WERI-Rb-1 (cell line): ENCODE results near the gene MAST4.

Experiments
- DNase-seq: peaks from one replicate; pipeline ENCODE4 v3.0.0-alpha.2; 2020
- H3K27ac ChIP-seq: fragments of 250-450 bp; sonication (Bioruptor Pico); 2 replicates; pipeline ENCODE4 v1.5.1; 2020; ENCODE audit warnings: mild to moderate bottlenecking, moderate library complexity
- H3K27me3 ChIP-seq: fragments of 250-450 bp; sonication (Bioruptor Pico); 2 replicates; pipeline ENCODE4 v1.5.1; 2021; ENCODE audit warnings: mild to moderate bottlenecking, low read depth, moderate library complexity; ENCODE audit not compliant: insufficient read depth, severe bottlenecking
- H3K36me3 ChIP-seq: fragments of 250-450 bp; sonication (Bioruptor Pico); 2 replicates; pipeline ENCODE4 v1.5.1; 2020; ENCODE audit warnings: mild to moderate bottlenecking, moderate library complexity
- H3K4me3 ChIP-seq: 2 replicates; pipeline ENCODE4 v1.5.1; 2011; ENCODE audit warnings: low read depth, mild to moderate bottlenecking, control low read depth, low read length
- H3K9me3 ChIP-seq: fragments of 250-450 bp; sonication (Bioruptor Pico); 2 replicates; pipeline ENCODE4 v1.5.1; 2021; ENCODE audit warnings: mild to moderate bottlenecking, moderate library complexity; ENCODE audit not compliant: severe bottlenecking
- TF ChIP-seq, protein P1 (sequence below): IDR thresholded peaks from 2 replicates; pipeline ENCODE4 v1.5.1; 2011; ENCODE audit warnings: low read depth, mild to moderate bottlenecking, control low read depth, inconsistent platforms, low read length

Gene MAST4

GRCh38 chr5:67178966-67179365, 582.8 kb downstream of the MAST4 start:
- H3K36me3 ChIP-seq = no peaks in the 10 kb centered on the region
- H3K9me3 ChIP-seq = no peaks in the 10 kb centered on the region
- H3K27ac ChIP-seq = no peak overlapping the region
- TF ChIP-seq, protein P1, sequence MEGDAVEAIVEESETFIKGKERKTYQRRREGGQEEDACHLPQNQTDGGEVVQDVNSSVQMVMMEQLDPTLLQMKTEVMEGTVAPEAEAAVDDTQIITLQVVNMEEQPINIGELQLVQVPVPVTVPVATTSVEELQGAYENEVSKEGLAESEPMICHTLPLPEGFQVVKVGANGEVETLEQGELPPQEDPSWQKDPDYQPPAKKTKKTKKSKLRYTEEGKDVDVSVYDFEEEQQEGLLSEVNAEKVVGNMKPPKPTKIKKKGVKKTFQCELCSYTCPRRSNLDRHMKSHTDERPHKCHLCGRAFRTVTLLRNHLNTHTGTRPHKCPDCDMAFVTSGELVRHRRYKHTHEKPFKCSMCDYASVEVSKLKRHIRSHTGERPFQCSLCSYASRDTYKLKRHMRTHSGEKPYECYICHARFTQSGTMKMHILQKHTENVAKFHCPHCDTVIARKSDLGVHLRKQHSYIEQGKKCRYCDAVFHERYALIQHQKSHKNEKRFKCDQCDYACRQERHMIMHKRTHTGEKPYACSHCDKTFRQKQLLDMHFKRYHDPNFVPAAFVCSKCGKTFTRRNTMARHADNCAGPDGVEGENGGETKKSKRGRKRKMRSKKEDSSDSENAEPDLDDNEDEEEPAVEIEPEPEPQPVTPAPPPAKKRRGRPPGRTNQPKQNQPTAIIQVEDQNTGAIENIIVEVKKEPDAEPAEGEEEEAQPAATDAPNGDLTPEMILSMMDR = no peak
- no peak for DNase-seq
- H3K27me3 ChIP-seq = no peaks in the 10 kb centered on the region
- no peak overlapping the region for H3K4me3 ChIP-seq

DNA sequence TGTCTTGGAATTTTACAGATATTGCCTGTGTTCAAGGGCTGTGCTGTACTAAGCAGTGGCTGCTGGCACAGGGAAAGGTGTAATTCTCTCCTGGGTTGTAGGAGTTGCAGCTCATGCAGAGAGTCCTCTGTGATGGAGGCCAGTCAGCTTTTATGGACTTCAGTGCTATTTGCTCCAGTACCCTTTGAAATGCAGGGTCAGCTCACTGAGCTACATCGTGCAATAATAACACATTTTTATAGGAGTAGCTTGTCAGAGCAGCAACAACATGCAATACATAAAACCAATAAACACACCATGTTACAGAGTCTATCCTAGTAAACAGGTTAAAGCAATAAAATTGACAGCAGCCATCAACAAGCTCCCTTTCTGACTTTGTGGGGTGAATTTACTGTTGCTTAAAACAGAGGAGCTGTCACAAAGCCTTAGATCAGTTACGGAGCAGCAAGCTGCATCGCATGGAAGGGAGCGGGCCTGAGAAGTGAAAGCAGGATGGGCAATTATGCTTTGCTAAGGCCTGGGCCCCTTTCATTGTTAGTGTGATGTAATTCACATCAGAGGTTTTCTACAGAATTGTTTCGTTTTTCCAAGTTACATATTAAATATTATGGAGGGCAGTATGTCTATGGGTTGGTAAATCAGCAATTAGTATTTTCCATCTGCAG, 583.6 kb downstream of the MAST4 start:
- H3K9me3 ChIP-seq = no peaks in the 10 kb centered on the region
- no peak overlapping the region for H3K27ac ChIP-seq
- TF ChIP-seq, protein P1 = no peak
- no peaks in the 10 kb centered on the region for H3K27me3 ChIP-seq
- no peaks in the 10 kb centered on the region for H3K36me3 ChIP-seq
- no peak overlapping the region for H3K4me3 ChIP-seq
- no peak for DNase-seq

- no peaks in the 10 kb centered on the region for H3K36me3 ChIP-seq
- no peaks in the 10 kb centered on the region for H3K27me3 ChIP-seq
- DNase-seq = no peak
- H3K9me3 ChIP-seq = no peaks in the 10 kb centered on the region
- TF ChIP-seq, protein P1 = no peak
- no peak overlapping the region for H3K27ac ChIP-seq
- H3K4me3 ChIP-seq = no peak overlapping the region
These were observed 585.5 kb downstream of the MAST4 start for GRCh38 chr5:67181648-67182221.

- Histone ChIP-seq H3K9me3 (no peaks in the 10 kb centered on the region), H3K27ac (no peak overlapping the region), H3K27me3 (no peaks in the 10 kb centered on the region), H3K36me3 (no peaks in the 10 kb centered on the region), H3K4me3 (no peak overlapping the region)
- DNase-seq = no peak
- TF ChIP-seq, protein P1 = no peak
These were observed 586.2 kb downstream of the MAST4 start for GRCh38 chr5:67182301-67182790.

- Histone ChIP-seq H3K27me3 (no peaks in the 10 kb centered on the region), H3K9me3 (no peaks in the 10 kb centered on the region), H3K27ac (no peak overlapping the region), H3K36me3 (no peaks in the 10 kb centered on the region), H3K4me3 (no peak overlapping the region)
- TF ChIP-seq, protein P1 = no peak
- no peak for DNase-seq
These were observed 587.7 kb downstream of the MAST4 start for GRCh38 chr5:67183859-67184258.
